GM12892 (cell line): Measurements from ENCODE around the gene DPAGT1.
A peak's percentile ranks its signal among the peaks of the same experiment; 100 is the strongest.

Experiments
- DNase-seq: peaks from one replicate; pipeline ENCODE4 v3.0.0; 2011; ENCODE audit not compliant: insufficient read length
- FAIRE-seq: peaks from 2 replicates; lab custom pipeline; 2011; peaks lifted over from hg19 to GRCh38; lab: Jason Lieb, UNC
- POLR2A ChIP-seq: IDR thresholded peaks from 2 replicates; pipeline ENCODE4 v1.6.1; 2011; ENCODE audit warnings: low read depth, low read length, control low read depth
- POLR2AphosphoS5 ChIP-seq: IDR thresholded peaks from 2 replicates; pipeline ENCODE4 v1.6.1; 2011; ENCODE audit warnings: low read depth, low read length, control low read depth
- TAF1 ChIP-seq: IDR thresholded peaks from 2 replicates; pipeline ENCODE4 v1.6.1; 2011; ENCODE audit warnings: low read depth, mild to moderate bottlenecking, control low read depth, low read length, borderline replicate concordance

Gene DPAGT1

GRCh38 chr11:119100994-119101758 is 477 bp downstream of the DPAGT1 start:
- FAIRE-seq (no peak), DNase-seq (no peak)
- TF ChIP-seq TAF1, result no peak
- no peak for TF ChIP-seq POLR2AphosphoS5
- TF ChIP-seq POLR2A, result no peak

- FAIRE-seq, result peak; percentile 50
- DNase-seq, result no peak
- TF ChIP-seq TAF1, result no peak
- no peak for TF ChIP-seq POLR2AphosphoS5
- no peak for TF ChIP-seq POLR2A
These were observed 1.2 kb downstream of the DPAGT1 start for GRCh38 chr11:119100246-119100970.

- FAIRE-seq (peak; percentile 82), DNase-seq (no peak)
- TF ChIP-seq POLR2A (no peak), TAF1 (no peak), POLR2AphosphoS5 (no peak)
These were observed 1.9 kb downstream of the DPAGT1 start for GRCh38 chr11:119099711-119100110.

- DNase-seq (peak; percentile 97), FAIRE-seq (peak; percentile 99)
- peak; percentile 100 for TF ChIP-seq POLR2A
- peak; percentile 100 for TF ChIP-seq POLR2AphosphoS5
- TF ChIP-seq TAF1, result peak; percentile 98
These were observed 6.4 kb downstream of the DPAGT1 start for GRCh38 chr11:119095066-119095880.

GRCh38 chr11:119094816-119095065 is 6.9 kb downstream of the DPAGT1 start:
- TF ChIP-seq TAF1 (no peak), POLR2A (no peak), POLR2AphosphoS5 (no peak)
- FAIRE-seq (no peak), DNase-seq (no peak)

GRCh38 chr11:119093942-119094815 is 7.5 kb downstream of the DPAGT1 start:
- TF ChIP-seq TAF1, result no peak
- TF ChIP-seq POLR2A, result peak; percentile 43; the same call in 1 of the 2 replicates
- FAIRE-seq (peak; percentile 81), DNase-seq (no peak)

GRCh38 chr11:119092880-119093842 is 8.5 kb downstream of the DPAGT1 start:
- FAIRE-seq (peak; percentile 60), DNase-seq (no peak)
- TF ChIP-seq POLR2AphosphoS5, result peak; percentile 78
- TF ChIP-seq POLR2A, result peak; percentile 59; the same call in 1 of the 2 replicates
- TF ChIP-seq TAF1, result no peak

GRCh38 chr11:119091966-119092879 is 9.4 kb downstream of the DPAGT1 start:
- no peak for DNase-seq
- TF ChIP-seq TAF1, result no peak
- peak; percentile 48 for TF ChIP-seq POLR2A
- TF ChIP-seq POLR2AphosphoS5, result no peak
- FAIRE-seq, result peak; percentile 21

GRCh38 chr11:119091178-119091577 is 10.5 kb downstream of the DPAGT1 start:
- FAIRE-seq (no peak), DNase-seq (no peak)
- TF ChIP-seq POLR2AphosphoS5 (0 out of 2 replicates have a peak, but pooled peaks have one; percentile 44), TAF1 (no peak)
